Measurements from ENCODE around the gene GDF9.

The GDF9 gene

GRCh38 chr5:132815454-132815853, 50.8 kb downstream of the GDF9 start:
- Histone ChIP-seq H3K4me1 (ENCODE audit: insufficient read depth, low read length) (peaks cover 7% of the 10 kb centered on the region), H3K9me3 (ENCODE audit: low read length) (no peaks in the 10 kb centered on the region), H3K9ac (ENCODE audit: low read length) (no peak overlapping the region), H3K36me3 (ENCODE audit: insufficient read depth, low read length) (no peaks in the 10 kb centered on the region), H3K4me3 (ENCODE audit: low read depth in 1 of 2, low read length in 2 of 2) (no peak overlapping the region), H3K27ac (ENCODE audit: low read depth, low read length) (no peak overlapping the region), H3K27me3 (ENCODE audit: control insufficient read depth in 1 of 2, insufficient read depth in 2 of 2, low read length in 2 of 2) (peaks cover 20 to 48% of the 10 kb centered on the region in 2 donors)

- H3K4me1 ChIP-seq (ENCODE audit: insufficient read depth, low read length), result no peaks in the 10 kb centered on the region
- H3K36me3 ChIP-seq (ENCODE audit: insufficient read depth, low read length), result no peaks in the 10 kb centered on the region
- H3K27me3 ChIP-seq (ENCODE audit: control insufficient read depth in 1 of 2, insufficient read depth in 2 of 2, low read length in 2 of 2), result peaks cover 20 to 43% of the 10 kb centered on the region in 2 donors
- H3K9me3 ChIP-seq (ENCODE audit: low read length), result no peaks in the 10 kb centered on the region
- H3K4me3 ChIP-seq (ENCODE audit: low read depth in 1 of 2, low read length in 2 of 2), result no peak overlapping the region
- H3K27ac ChIP-seq (ENCODE audit: low read depth, low read length), result no peak overlapping the region
- H3K9ac ChIP-seq (ENCODE audit: low read length), result no peak overlapping the region
These were observed 51.6 kb downstream of the GDF9 start for GRCh38 chr5:132814503-132815294.

DNA sequence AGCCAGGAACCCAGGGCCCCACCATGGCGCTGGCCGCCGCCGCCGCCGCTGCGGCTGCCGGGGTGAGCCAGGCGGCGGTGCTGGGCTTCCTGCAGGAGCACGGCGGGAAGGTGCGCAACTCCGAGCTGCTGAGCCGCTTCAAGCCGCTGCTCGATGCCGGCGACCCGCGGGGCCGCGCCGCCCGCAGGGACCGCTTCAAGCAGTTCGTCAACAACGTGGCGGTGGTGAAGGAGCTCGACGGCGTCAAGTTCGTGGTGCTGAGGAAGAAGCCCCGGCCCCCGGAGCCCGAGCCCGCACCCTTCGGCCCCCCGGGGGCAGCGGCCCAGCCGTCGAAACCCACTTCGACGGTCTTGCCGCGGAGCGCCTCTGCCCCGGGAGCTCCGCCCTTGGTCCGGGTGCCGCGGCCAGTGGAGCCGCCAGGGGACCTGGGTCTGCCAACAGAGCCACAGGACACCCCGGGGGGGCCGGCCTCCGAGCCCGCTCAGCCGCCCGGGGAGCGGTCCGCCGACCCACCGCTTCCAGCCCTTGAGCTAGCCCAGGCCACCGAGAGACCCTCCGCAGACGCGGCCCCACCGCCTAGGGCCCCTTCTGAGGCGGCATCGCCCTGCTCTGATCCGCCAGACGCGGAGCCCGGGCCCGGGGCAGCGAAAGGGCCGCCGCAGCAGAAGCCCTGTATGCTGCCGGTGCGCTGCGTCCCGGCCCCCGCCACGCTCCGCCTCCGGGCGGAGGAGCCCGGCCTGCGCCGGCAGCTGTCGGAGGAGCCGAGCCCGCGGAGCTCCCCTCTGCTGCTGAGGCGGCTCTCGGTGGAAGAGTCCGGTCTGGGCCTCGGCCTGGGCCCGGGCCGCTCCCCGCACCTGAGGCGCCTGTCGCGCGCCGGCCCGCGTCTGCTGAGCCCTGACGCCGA, 52.4 kb downstream of the GDF9 start:
- H3K4me3 ChIP-seq (ENCODE audit: low read depth in 1 of 2, low read length in 2 of 2), result peak overlapping the region in 1 of 2 donors; percentile 20
- H3K27me3 ChIP-seq (ENCODE audit: control insufficient read depth in 1 of 2, insufficient read depth in 2 of 2, low read length in 2 of 2), result peaks cover 20 to 40% of the 10 kb centered on the region in 2 donors
- H3K9ac ChIP-seq (ENCODE audit: low read length), result no peak overlapping the region
- no peaks in the 10 kb centered on the region for H3K4me1 ChIP-seq (ENCODE audit: insufficient read depth, low read length)
- no peaks in the 10 kb centered on the region for H3K9me3 ChIP-seq (ENCODE audit: low read length)
- no peak overlapping the region for H3K27ac ChIP-seq (ENCODE audit: low read depth, low read length)
- H3K36me3 ChIP-seq (ENCODE audit: insufficient read depth, low read length), result no peaks in the 10 kb centered on the region

- no peak within 1 kb of the TSS for H3K9ac ChIP-seq (ENCODE audit: low read length)
- H3K4me3 ChIP-seq (ENCODE audit: low read depth in 1 of 2, low read length in 2 of 2), result peak within 1 kb of the TSS in 1 of 2 donors; percentile 20
- no peaks in the 10 kb centered on the region for H3K4me1 ChIP-seq (ENCODE audit: insufficient read depth, low read length)
- peaks cover 20 to 40% of the 10 kb centered on the region in 2 donors for H3K27me3 ChIP-seq (ENCODE audit: control insufficient read depth in 1 of 2, insufficient read depth in 2 of 2, low read length in 2 of 2)
- H3K36me3 ChIP-seq (ENCODE audit: insufficient read depth, low read length), result no peaks in the 10 kb centered on the region
- no peaks in the 10 kb centered on the region for H3K9me3 ChIP-seq (ENCODE audit: low read length)
- H3K27ac ChIP-seq (ENCODE audit: low read depth, low read length), result no peak within 1 kb of the TSS
These were observed 53.3 kb downstream of the GDF9 start, which contains the start of gene SOWAHA for GRCh38 chr5:132812781-132813598. Gene SOWAHA, plus strand, starts transcription at chr5:132813302. Its CDS starts 320 bp downstream, at chr5:132813622.

DNA sequence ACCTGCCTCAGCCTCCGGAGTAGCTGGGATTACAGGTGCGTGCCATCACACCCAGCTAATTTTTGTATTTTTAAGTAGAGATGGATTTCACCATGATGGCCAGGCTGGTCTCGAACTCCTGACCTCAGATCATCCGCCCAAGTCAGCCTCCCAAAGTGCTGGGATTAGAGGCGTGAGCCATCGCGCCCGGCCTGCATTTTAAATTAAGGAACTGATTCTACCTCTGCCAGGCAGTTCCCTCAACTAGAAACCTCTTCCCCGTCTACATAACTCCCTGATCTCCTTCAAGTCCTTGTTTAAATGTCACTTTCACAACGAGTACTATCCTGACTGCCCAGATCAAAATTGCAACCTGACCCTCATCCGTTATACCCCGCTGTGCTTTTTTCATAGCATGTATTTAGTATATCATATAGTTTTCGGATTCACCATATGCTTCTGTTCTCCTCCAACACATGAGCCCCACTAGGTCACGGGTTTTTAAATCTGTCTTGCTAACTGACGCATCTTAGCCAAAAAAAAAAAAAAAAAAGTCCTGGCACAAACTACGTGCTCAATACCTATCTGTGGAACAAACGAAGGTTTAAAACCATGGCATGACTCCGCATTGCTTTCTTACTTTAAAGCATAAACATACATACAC, 54.0 kb downstream of the GDF9 start:
- no peaks in the 10 kb centered on the region for H3K9me3 ChIP-seq (ENCODE audit: low read length)
- H3K36me3 ChIP-seq (ENCODE audit: insufficient read depth, low read length), result no peaks in the 10 kb centered on the region
- no peak overlapping the region for H3K27ac ChIP-seq (ENCODE audit: low read depth, low read length)
- H3K4me3 ChIP-seq (ENCODE audit: low read depth in 1 of 2, low read length in 2 of 2), result no peak overlapping the region
- no peak overlapping the region for H3K9ac ChIP-seq (ENCODE audit: low read length)
- H3K27me3 ChIP-seq (ENCODE audit: control insufficient read depth in 1 of 2, insufficient read depth in 2 of 2, low read length in 2 of 2), result peaks cover 20 to 40% of the 10 kb centered on the region in 2 donors
- no peaks in the 10 kb centered on the region for H3K4me1 ChIP-seq (ENCODE audit: insufficient read depth, low read length)
